Measurements from ENCODE around the gene KIF5A.

The KIF5A gene

GRCh38 chr12:57524814-57525614 is 24.8 kb upstream of the KIF5A start:
- DNase-seq (ENCODE audit: low read depth in 2 of 2) = no peak
- TF ChIP-seq CTCF (IDR thresholded peaks at IDR 0.05; ENCODE audit: low read depth, low read length) = no peak
- peak overlapping the region in 1 of 2 donors; percentile 86 for H3K4me3 ChIP-seq (replicated peaks in 1 of 2; ENCODE audit: low read depth in 2 of 2, low read length in 2 of 2)

- TF ChIP-seq CTCF (IDR thresholded peaks at IDR 0.05; ENCODE audit: low read depth, low read length) = no peak
- H3K4me3 ChIP-seq (replicated peaks in 1 of 2; ENCODE audit: low read depth in 2 of 2, low read length in 2 of 2) = no peak overlapping the region
- no peak for DNase-seq (ENCODE audit: low read depth in 2 of 2)
Measured at GRCh38 chr12:57525615-57526383, 24.0 kb upstream of the KIF5A start.

GRCh38 chr12:57526477-57527126 is 23.2 kb upstream of the KIF5A start:
- TF ChIP-seq CTCF (IDR thresholded peaks at IDR 0.05; ENCODE audit: low read depth, low read length) = no peak
- no peak for DNase-seq (ENCODE audit: low read depth in 2 of 2)

GRCh38 chr12:57527184-57527583 is 22.7 kb upstream of the KIF5A start:
- no peak overlapping the region for H3K4me3 ChIP-seq (replicated peaks in 1 of 2; ENCODE audit: low read depth in 2 of 2, low read length in 2 of 2)
- DNase-seq (ENCODE audit: low read depth in 2 of 2) = no peak
- no peak for TF ChIP-seq CTCF (IDR thresholded peaks at IDR 0.05; ENCODE audit: low read depth, low read length)

More at GRCh38 chr12:57526477-57527126, 23.2 kb upstream of the KIF5A start:
- no peak overlapping the region for H3K4me3 ChIP-seq (replicated peaks in 1 of 2; ENCODE audit: low read depth in 2 of 2, low read length in 2 of 2)

- DNase-seq (ENCODE audit: low read depth in 2 of 2) = no peak
- no peak overlapping the region for H3K4me3 ChIP-seq (replicated peaks in 1 of 2; ENCODE audit: low read depth in 2 of 2, low read length in 2 of 2)
- no peak for TF ChIP-seq CTCF (IDR thresholded peaks at IDR 0.05; ENCODE audit: low read depth, low read length)
Measured at GRCh38 chr12:57528176-57528575, 21.7 kb upstream of the KIF5A start.

- DNase-seq (ENCODE audit: low read depth in 2 of 2) = no peak
- TF ChIP-seq CTCF (IDR thresholded peaks at IDR 0.05; ENCODE audit: low read depth, low read length) = no peak
- H3K4me3 ChIP-seq (replicated peaks in 1 of 2; ENCODE audit: low read depth in 2 of 2, low read length in 2 of 2) = no peak overlapping the region
Measured at GRCh38 chr12:57528831-57529555, 20.9 kb upstream of the KIF5A start.

All from cardiac fibroblast (primary cell).